Kidney epithelial cell (primary cell): ENCODE measurements around the gene ATP5PF. TPM values are rescaled to one million over a fixed set of nuclear protein-coding genes. Genes with fewer than 3 reads are reported as not detected.

Experiments
- DNase-seq: peaks from one replicate; pipeline ENCODE4 v3.0.0-alpha.2; 2010; ENCODE audit warnings: low read depth
- H3K27me3 ChIP-seq: 2 replicates; pipeline ENCODE4 v1.6.0; 2011; ENCODE audit warnings: low read length; ENCODE audit not compliant: control insufficient read depth, insufficient read depth
- H3K36me3 ChIP-seq: 2 replicates; pipeline ENCODE4 v1.5.1; 2011; ENCODE audit warnings: low read length; ENCODE audit not compliant: control insufficient read depth, insufficient read depth
- H3K4me3 ChIP-seq: 2 replicates; pipeline ENCODE4 v1.5.1; 2011; ENCODE audit warnings: low read depth, mild to moderate bottlenecking, control low read depth, low read length
- CTCF ChIP-seq: IDR thresholded peaks from 2 replicates; pipeline ENCODE4 v1.5.1; 2011; ENCODE audit warnings: mild to moderate bottlenecking, moderate library complexity, low read length, control low read depth, inconsistent platforms; ENCODE audit not compliant: insufficient read depth, poor library complexity, severe bottlenecking
- total RNA-seq: library from RNA; depleted of rRNA; stranded (reverse); fragments of >200 nt; gene quantifications from 2 replicates; pipeline ENCODE4 v1.2.3, GENCODE V29; 2015

Gene ATP5PF
- total RNA-seq, 1 donor from 2014 or later = 107 TPM

- Histone ChIP-seq H3K36me3 (no peaks in the 10 kb centered on the region), H3K27me3 (no peaks in the 10 kb centered on the region), H3K4me3 (no peak overlapping the region)
- no peak for TF ChIP-seq CTCF
- DNase-seq = no peak
These were observed 17.7 kb upstream of the ATP5PF start for GRCh38 chr21:25752416-25752815.

- Histone ChIP-seq H3K36me3 (no peaks in the 10 kb centered on the region), H3K4me3 (no peak overlapping the region), H3K27me3 (no peaks in the 10 kb centered on the region)
- DNase-seq = no peak
- TF ChIP-seq CTCF = no peak
These were observed 15.4 kb upstream of the ATP5PF start for GRCh38 chr21:25750085-25750484.

GRCh38 chr21:25744854-25745253 is 10.2 kb upstream of the ATP5PF start:
- Histone ChIP-seq H3K27me3 (no peaks in the 10 kb centered on the region), H3K36me3 (no peaks in the 10 kb centered on the region), H3K4me3 (no peak overlapping the region)
- TF ChIP-seq CTCF = no peak
- DNase-seq = no peak

GRCh38 chr21:25742900-25743299 is 8.2 kb upstream of the ATP5PF start:
- no peak overlapping the region for H3K4me3 ChIP-seq
- TF ChIP-seq CTCF = no peak
- no peak for DNase-seq
- H3K36me3 ChIP-seq = no peaks in the 10 kb centered on the region
- no peaks in the 10 kb centered on the region for H3K27me3 ChIP-seq

- Histone ChIP-seq H3K4me3 (no peak overlapping the region), H3K27me3 (no peaks in the 10 kb centered on the region), H3K36me3 (no peaks in the 10 kb centered on the region)
- no peak for TF ChIP-seq CTCF
- DNase-seq = no peak
These were observed 2.7 kb upstream of the ATP5PF start for GRCh38 chr21:25737421-25737820.
